Subcutaneous adipose tissue (tissue), 4 donors: ENCODE measurements around the gene TIMP3. TPM values are rescaled to one million over a fixed set of nuclear protein-coding genes. Genes with fewer than 3 reads are reported as not detected.

Source experiments
- CTCF ChIP-seq: fragments of 450-650 bp; IDR thresholded peaks from one replicate; pipeline ENCODE4 v1.5.1; 2016; ENCODE audit warnings: low read depth, mild to moderate bottlenecking, control low read depth, antibody characterized with exemption, moderate library complexity
- total RNA-seq, 4 donors: library from RNA; depleted of rRNA; stranded (reverse); fragments of >200 nt; gene quantifications; one replicate each; pipeline ENCODE4 v1.1.0, GENCODE V29; 2016

The TIMP3 gene
- total RNA-seq, 4 donors from 2014 or later, result 273 to 1,550 (median 1,225) TPM

GRCh38 chr22:32789797-32790620 is 11.5 kb upstream of the TIMP3 start:
- no peak for TF ChIP-seq CTCF

DNA sequence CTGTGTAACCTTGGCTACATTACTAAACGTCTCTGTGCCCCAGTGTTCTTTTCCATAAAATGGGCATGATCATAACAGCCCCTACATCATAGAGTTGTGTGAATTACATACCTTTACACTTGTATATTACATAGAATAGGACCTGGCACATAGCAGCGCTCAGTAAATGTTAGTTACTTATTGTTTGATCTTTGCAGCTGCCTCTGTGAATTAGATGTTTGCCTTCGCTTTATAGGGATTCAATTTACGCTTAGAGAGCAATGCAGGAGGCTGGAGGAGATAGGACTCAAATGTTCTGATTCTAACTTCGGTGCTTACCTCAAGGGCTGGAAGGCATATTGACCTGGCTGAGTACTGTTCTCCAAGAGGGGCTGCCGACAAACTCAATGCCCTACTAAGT is 10.4 kb upstream of the TIMP3 start:
- no peak for TF ChIP-seq CTCF

- no peak for TF ChIP-seq CTCF
These were observed 10.0 kb upstream of the TIMP3 start for GRCh38 chr22:32791485-32791884.

DNA sequence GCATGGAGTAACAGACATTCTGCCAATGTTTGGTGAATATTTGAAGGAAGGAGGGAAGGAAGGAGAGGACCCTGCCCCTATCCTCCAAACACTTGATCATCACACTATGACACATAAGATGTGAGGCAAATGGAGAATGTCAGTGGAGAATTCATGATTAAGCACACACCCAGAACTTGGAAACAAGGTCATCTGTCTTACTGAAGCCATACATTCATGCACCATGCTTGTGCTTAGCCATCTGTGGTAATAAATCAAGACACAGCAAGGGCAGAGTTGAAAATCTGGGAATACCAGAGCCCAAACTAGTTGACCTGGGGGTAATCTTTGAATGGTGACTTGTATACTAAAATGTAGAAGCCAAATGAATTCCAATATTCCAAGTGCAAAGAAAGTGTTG is 7.9 kb upstream of the TIMP3 start:
- no peak for TF ChIP-seq CTCF

GRCh38 chr22:32794449-32795213 is 6.9 kb upstream of the TIMP3 start:
- no peak for TF ChIP-seq CTCF

GRCh38 chr22:32795214-32795596 is 6.3 kb upstream of the TIMP3 start:
- no peak for TF ChIP-seq CTCF

GRCh38 chr22:32796865-32797573 is 4.5 kb upstream of the TIMP3 start:
- no peak for TF ChIP-seq CTCF
